ENCODE measurements around the gene PANK4. TPM values are rescaled to one million over a fixed set of nuclear protein-coding genes. Genes with fewer than 3 reads are reported as not detected.

PANK4 gene
- total and polyA plus RNA-seq, 10 of the 15 experiments (the other 5 are each of a cell fraction or from before 2014, with no cell fraction given) = 0.35 to 38.0 (median 18.6) TPM

GRCh38 chr1:2540816-2541492, 14.6 kb upstream of the PANK4 start:
- H3K4me2 ChIP-seq (ENCODE audit: control insufficient read depth, insufficient read depth) = peak overlapping the region; percentile 33; the same call in 1 of the 2 replicates
- ChIA-PET SMC1A (ENCODE audit: uncharacterized antibody, unreplicated experiment) (no interaction called here), POLR2A (interaction anchor here (1.3 kb wide), 1 partner anchor 15 kb away, joined by 5 read pairs; the partner anchor contains the start of gene PANK4), CTCF (interaction anchor here (0.8 kb wide), 1 partner anchor 14 kb away, joined by 3 read pairs; the partner anchor contains the start of gene PANK4), RAD21 (ENCODE audit: unreplicated experiment) (interaction anchor here (1.2 kb wide), 1 partner anchor 15 kb away, joined by 4 read pairs; the partner anchor contains the start of gene PANK4)
- H4K20me1 ChIP-seq (ENCODE audit: control insufficient read depth, insufficient read depth) = no peaks in the 10 kb centered on the region
- H3K4me3 ChIP-seq = no peak overlapping the region
- H3K27ac ChIP-seq (ENCODE audit: control insufficient read depth, insufficient read depth) = no peak overlapping the region
- WGBS (ENCODE audit: insufficient coverage, insufficient replicate concordance, low lambda C conversion rate, missing lambda C conversion rate) = 19% methylated on average over 17 of the region's 39 CpGs
- no peak for TF ChIP-seq RBBP5 (conservative IDR thresholded peaks at IDR 0.05)
- no peak for TF ChIP-seq RAD51 (IDR thresholded peaks at IDR 0.05)
- TF ChIP-seq TARDBP (IDR thresholded peaks at IDR 0.05; ENCODE audit: borderline replicate concordance) = no peak
- TF ChIP-seq POLR2AphosphoS2 (IDR thresholded peaks at IDR 0.05; ENCODE audit: low read depth, low read length) = no peak
- no peak for TF ChIP-seq FOXK2 (IDR thresholded peaks at IDR 0.05)
- TF ChIP-seq JUND (IDR thresholded peaks at IDR 0.05; ENCODE audit: low read depth, low read length) = no peak
- TF ChIP-seq RCOR1 (conservative IDR thresholded peaks at IDR 0.05; ENCODE audit: low read depth, low read length) = no peak
- no peak for TF ChIP-seq MEF2A (IDR thresholded peaks at IDR 0.05; ENCODE audit: insufficient read depth, low read depth, low read length)
- TF ChIP-seq ETV6 (conservative IDR thresholded peaks at IDR 0.05 in 1 of 2, IDR thresholded peaks at IDR 0.05 in 1 of 2; ENCODE audit: borderline replicate concordance in 1 of 2, low read depth in 1 of 2) = no peak
- H3K4me1 ChIP-seq (ENCODE audit: control insufficient read depth, insufficient read depth, low read length) = peaks cover 7% of the 10 kb centered on the region; the same call in 1 of the 2 replicates
- DNase-seq (ENCODE audit: low read depth, low spot score) = no peak
- intact Hi-C loops (cut with micrococcal nuclease; ENCODE audit: unreplicated experiment) = loop anchor here (10.0 kb wide), 1 partner anchor 236 kb away; no protein-coding TSS in a partner anchor
- H3K36me3 ChIP-seq (ENCODE audit: control insufficient read depth in 2 of 2, insufficient read depth in 2 of 2, low read length in 1 of 2) = no peaks in the 10 kb centered on the region
- no peak overlapping the region for H3K9ac ChIP-seq (ENCODE audit: control insufficient read depth, insufficient read depth, low read length)
- no peaks in the 10 kb centered on the region for H3K9me3 ChIP-seq (replicated peaks; ENCODE audit: control insufficient read depth, insufficient read depth, low read length)
- BruUV-seq (replicated peaks) = no TSS peak
- H2AFZ ChIP-seq (ENCODE audit: control insufficient read depth, low read depth, low read length) = no peak overlapping the region
- no peaks in the 10 kb centered on the region; a peak in 1 of 4 replicates for H3K27me3 ChIP-seq (replicated peaks in 1 of 2; ENCODE audit: control insufficient read depth in 2 of 2, insufficient read depth in 2 of 2, low read length in 1 of 2)
- no peak for FAIRE-seq
- in situ Hi-C loops (cut with MboI) = no loop called here
- ATAC-seq = no peak
- H3K79me2 ChIP-seq (ENCODE audit: control insufficient read depth, insufficient read depth, low read length) = no peaks in the 10 kb centered on the region

All from GM12878 (cell line).